CD14-positive monocyte (primary cell): Measurements from ENCODE around the gene DYNC2LI1. TPM values are rescaled to one million over a fixed set of nuclear protein-coding genes. Genes with fewer than 3 reads are reported as not detected.

Experiments used
- DNase-seq, 3 donors: peaks; one replicate each; pipeline ENCODE4 v3.0.0-alpha.2; 2011 to 2022
- H2AFZ ChIP-seq: 2 replicates; pipeline ENCODE4 v1.6.0; 2012; ENCODE audit warnings: mild to moderate bottlenecking, low read depth, low read length, inconsistent platforms; ENCODE audit not compliant: insufficient read depth, poor library complexity, severe bottlenecking
- H3K27ac ChIP-seq, 2 donors: 1 replicate in 1 of 2; 2 replicates in 1 of 2; pipeline ENCODE4 v1.5.1; 2012 to 2013; ENCODE audit warnings: low read length in 2 of 2, control low read depth in 1 of 2, inconsistent platforms in 1 of 2, low read depth in 1 of 2, mild to moderate bottlenecking in 1 of 2
- H3K27me3 ChIP-seq, 2 donors: one replicate each; pipeline versions ENCODE4 v1.6.0 to v1.6.1; 2011 to 2013; ENCODE audit warnings: low read length in 2 of 2; ENCODE audit not compliant: control insufficient read depth in 2 of 2, insufficient read depth in 2 of 2
- H3K36me3 ChIP-seq, 2 donors: replicated peaks in 1 of 2; 1 replicate in 1 of 2; 2 replicates in 1 of 2; pipeline versions ENCODE4 v1.5.1 to v1.6.1; 2012 to 2013; ENCODE audit warnings: low read length in 2 of 2, control low read depth in 1 of 2, inconsistent platforms in 1 of 2, mild to moderate bottlenecking in 1 of 2; ENCODE audit not compliant: insufficient read depth in 2 of 2, control insufficient read depth in 1 of 2
- H3K4me1 ChIP-seq, 2 donors: 1 replicate in 1 of 2; 2 replicates in 1 of 2; pipeline versions ENCODE4 v1.5.1 to v1.6.1; 2012 to 2013; ENCODE audit warnings: low read length in 2 of 2, control low read depth in 1 of 2, inconsistent platforms in 1 of 2, mild to moderate bottlenecking in 1 of 2, moderate library complexity in 1 of 2; ENCODE audit not compliant: insufficient read depth in 2 of 2, control insufficient read depth in 1 of 2
- H3K4me2 ChIP-seq: replicated peaks from 2 replicates; pipeline ENCODE3; 2012; ENCODE audit warnings: low read length, moderate library complexity, mild to moderate bottlenecking; ENCODE audit not compliant: poor library complexity, severe bottlenecking; ENCODE audit errors: extremely low read depth
- H3K4me3 ChIP-seq, 3 experiments: fragments of 200-600 bp in 1 of 3; sonication (generic) in 1 of 3; replicated peaks in 1 of 3; 1 replicate in 2 of 3; 2 replicates in 1 of 3; pipeline ENCODE4 v1.5.1; 2011 to 2013; ENCODE audit warnings: low read length in 3 of 3, mild to moderate bottlenecking in 3 of 3, control low read depth in 2 of 3, low read depth in 2 of 3, inconsistent platforms in 1 of 3, moderate library complexity in 1 of 3
- H3K79me2 ChIP-seq: 2 replicates; pipeline ENCODE4 v1.6.0; 2012; ENCODE audit warnings: mild to moderate bottlenecking, control low read depth, inconsistent platforms, low read length, moderate library complexity; ENCODE audit not compliant: insufficient read depth
- H3K9ac ChIP-seq: 2 replicates; pipeline ENCODE4 v1.6.0; 2017; ENCODE audit warnings: low read length, mild to moderate bottlenecking; ENCODE audit not compliant: insufficient read depth, poor library complexity, severe bottlenecking
- H3K9me3 ChIP-seq, 2 donors: replicated peaks in 1 of 2; 1 replicate in 1 of 2; 2 replicates in 1 of 2; pipeline versions ENCODE4 v1.5.1 to v1.6.1; 2012 to 2013; ENCODE audit warnings: low read length in 2 of 2, control low read depth in 1 of 2; ENCODE audit not compliant: control insufficient read depth in 1 of 2, insufficient read depth in 1 of 2
- H4K20me1 ChIP-seq: 2 replicates; pipeline ENCODE4 v1.6.0; 2012; ENCODE audit warnings: mild to moderate bottlenecking, low read length, control low read depth, moderate library complexity; ENCODE audit not compliant: insufficient read depth
- H3K27ac Mint-ChIP-seq, 7 donors: one replicate each; pipeline ENCODE4 v1.8.0; 2020; ENCODE audit warnings: mild to moderate bottlenecking in 7 of 7, mixed read lengths in 7 of 7, moderate library complexity in 6 of 7, inconsistent platforms in 2 of 7
- H3K27me3 Mint-ChIP-seq, 3 donors: one replicate each; pipeline ENCODE4 v1.8.0; 2021 to 2022; ENCODE audit warnings: low read depth in 3 of 3, mild to moderate bottlenecking in 3 of 3, mixed read lengths in 3 of 3, moderate library complexity in 3 of 3, inconsistent platforms in 1 of 3
- H3K36me3 Mint-ChIP-seq, 2 donors: one replicate each; pipeline ENCODE4 v1.8.0; 2020; ENCODE audit warnings: mixed read lengths in 2 of 2, inconsistent platforms in 1 of 2, mild to moderate bottlenecking in 1 of 2
- H3K4me1 Mint-ChIP-seq: one replicate; pipeline ENCODE4 v1.8.0; 2020; ENCODE audit warnings: mild to moderate bottlenecking, mixed read lengths
- H3K4me3 Mint-ChIP-seq, 2 donors: one replicate each; pipeline ENCODE4 v1.8.0; 2020; ENCODE audit warnings: mild to moderate bottlenecking in 2 of 2, mixed read lengths in 2 of 2, moderate library complexity in 1 of 2
- H3K9me3 Mint-ChIP-seq, 7 donors: one replicate each; pipeline ENCODE4 v1.8.0; 2020 to 2022; ENCODE audit warnings: mixed read lengths in 7 of 7, mild to moderate bottlenecking in 6 of 7, moderate library complexity in 6 of 7, inconsistent platforms in 2 of 7
- WGBS: methylation state at CpG from one replicate; pipeline ENCODE4 v1.1.5; 2013; ENCODE audit warnings: missing lambda C conversion rate; ENCODE audit not compliant: insufficient coverage; 5-methylcytosine and 5-hydroxymethylcytosine counted together
- intact Hi-C, 2 donors: fragments of 100-400 bp; cut with micrococcal nuclease; formaldehyde crosslinking; loops; one replicate each; pipeline versions ENCODE4 v1.15.0 to v1.15.1; 2023
- polyA plus RNA-seq, 3 donors: library from polyadenylated mRNA; depleted of rRNA in 1 of 3; unstranded in 2 of 3; stranded (reverse) in 1 of 3; fragments of 300-500 nt in 2 of 3; fragments of >200 nt in 1 of 3; fragmentation: Illumina TruSeq in 2 of 3; gene quantifications; 1 replicate in 2 of 3; 2 replicates in 1 of 3; pipeline ENCODE4 v1.2.3, GENCODE V29; 2012 to 2021
- TF ChIP-seq, protein P1 (sequence below): fragments of 200-600 bp; IDR thresholded peaks from one replicate; pipeline ENCODE4 v1.8.0; 2022; ENCODE audit warnings: antibody characterized with exemption, mild to moderate bottlenecking

Gene DYNC2LI1
- polyA plus RNA-seq, 3 donors: 2.5 to 4.4 (median 3.5) TPM

DNA sequence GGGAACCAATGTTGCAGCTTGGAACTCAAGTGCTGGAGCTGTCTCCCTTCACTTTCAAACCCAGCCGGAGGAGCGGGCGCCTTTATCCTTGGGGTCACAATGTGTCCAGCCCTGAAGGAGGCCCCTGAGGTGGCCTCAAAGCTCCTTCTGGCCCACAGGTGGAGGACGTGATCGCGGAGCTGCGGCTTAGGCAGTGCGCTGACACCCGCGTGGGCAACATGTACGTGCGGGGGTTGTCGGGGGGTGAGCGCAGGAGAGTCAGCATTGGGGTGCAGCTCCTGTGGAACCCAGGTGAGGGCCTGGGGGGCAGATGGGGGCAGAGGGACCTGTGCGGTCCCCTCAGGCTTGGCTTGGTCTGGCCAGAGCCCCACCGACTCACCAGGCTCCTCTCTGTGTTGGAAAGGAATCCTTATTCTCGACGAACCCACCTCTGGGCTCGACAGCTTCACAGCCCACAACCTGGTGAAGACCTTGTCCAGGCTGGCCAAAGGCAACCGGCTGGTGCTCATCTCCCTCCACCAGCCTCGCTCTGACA, 78.4 kb downstream of the DYNC2LI1 start:
- H3K4me3 ChIP-seq: no peak overlapping the region
- Mint-ChIP-seq H3K36me3 (no peaks in the 10 kb centered on the region), H3K9me3 (no peaks in the 10 kb centered on the region), H3K27ac (no peak overlapping the region), H3K4me3 (no peak overlapping the region), H3K4me1 (no peaks in the 10 kb centered on the region), H3K27me3 (peaks cover 7 to 24% (median 9%) of the 10 kb centered on the region in 3 donors)
- H3K79me2 ChIP-seq: no peaks in the 10 kb centered on the region
- H2AFZ ChIP-seq: no peak overlapping the region
- intact Hi-C loops: no loop called here
- no peaks in the 10 kb centered on the region for H3K9me3 ChIP-seq
- no peaks in the 10 kb centered on the region for H3K27me3 ChIP-seq
- H3K9ac ChIP-seq: no peak overlapping the region
- TF ChIP-seq, protein P1, sequence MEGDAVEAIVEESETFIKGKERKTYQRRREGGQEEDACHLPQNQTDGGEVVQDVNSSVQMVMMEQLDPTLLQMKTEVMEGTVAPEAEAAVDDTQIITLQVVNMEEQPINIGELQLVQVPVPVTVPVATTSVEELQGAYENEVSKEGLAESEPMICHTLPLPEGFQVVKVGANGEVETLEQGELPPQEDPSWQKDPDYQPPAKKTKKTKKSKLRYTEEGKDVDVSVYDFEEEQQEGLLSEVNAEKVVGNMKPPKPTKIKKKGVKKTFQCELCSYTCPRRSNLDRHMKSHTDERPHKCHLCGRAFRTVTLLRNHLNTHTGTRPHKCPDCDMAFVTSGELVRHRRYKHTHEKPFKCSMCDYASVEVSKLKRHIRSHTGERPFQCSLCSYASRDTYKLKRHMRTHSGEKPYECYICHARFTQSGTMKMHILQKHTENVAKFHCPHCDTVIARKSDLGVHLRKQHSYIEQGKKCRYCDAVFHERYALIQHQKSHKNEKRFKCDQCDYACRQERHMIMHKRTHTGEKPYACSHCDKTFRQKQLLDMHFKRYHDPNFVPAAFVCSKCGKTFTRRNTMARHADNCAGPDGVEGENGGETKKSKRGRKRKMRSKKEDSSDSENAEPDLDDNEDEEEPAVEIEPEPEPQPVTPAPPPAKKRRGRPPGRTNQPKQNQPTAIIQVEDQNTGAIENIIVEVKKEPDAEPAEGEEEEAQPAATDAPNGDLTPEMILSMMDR: no peak
- no peak overlapping the region for H3K4me2 ChIP-seq
- no peaks in the 10 kb centered on the region for H3K36me3 ChIP-seq
- no peaks in the 10 kb centered on the region for H4K20me1 ChIP-seq
- no peak for DNase-seq
- H3K27ac ChIP-seq: no peak overlapping the region
- H3K4me1 ChIP-seq: no peaks in the 10 kb centered on the region
- WGBS: 97% methylated on average over 21 of the region's 21 CpGs

DNA sequence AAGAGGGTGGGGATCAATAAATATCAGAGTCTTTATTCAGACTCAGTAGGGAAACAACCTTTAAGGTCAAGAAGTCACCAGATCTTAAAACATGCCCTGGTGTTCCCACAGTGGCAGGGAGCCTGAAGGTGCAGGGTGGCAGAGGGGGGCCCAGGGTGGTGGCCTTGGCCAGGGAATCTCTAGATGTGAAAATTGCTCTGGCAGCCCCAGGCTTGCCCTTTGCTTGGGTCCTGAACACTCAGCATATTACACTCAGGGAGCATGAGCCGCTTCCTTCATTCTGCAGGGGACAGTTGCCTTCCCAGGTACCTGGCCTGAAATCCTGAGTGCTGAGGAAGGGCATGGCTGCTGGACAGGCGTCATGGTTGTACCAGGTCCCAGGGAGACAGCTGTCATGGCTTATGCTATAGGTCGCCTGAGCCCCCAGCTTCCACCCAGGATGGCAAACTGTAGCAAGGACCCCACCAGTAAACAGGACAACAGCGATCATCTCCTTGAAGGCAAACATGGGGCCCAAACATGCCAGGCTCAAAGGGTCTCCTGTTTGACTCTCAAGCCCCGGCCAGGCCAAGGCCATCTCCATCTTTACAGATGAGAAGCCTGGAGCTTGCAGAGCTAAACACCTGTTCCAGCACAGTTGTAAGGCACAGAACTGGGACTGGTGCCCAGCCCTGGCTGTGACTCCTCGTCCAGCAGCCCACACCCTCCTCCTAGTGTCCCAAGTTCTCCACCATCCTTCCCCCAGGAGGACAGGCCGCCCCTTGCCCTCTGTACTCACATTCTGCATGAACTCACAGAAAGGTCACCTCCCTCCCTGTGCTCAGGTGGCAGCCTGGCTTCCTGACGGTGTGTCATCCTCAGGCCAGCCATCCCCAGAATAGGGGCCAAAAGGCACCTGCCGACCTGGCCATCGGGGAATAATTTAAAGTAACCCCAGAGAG, 79.6 kb downstream of the DYNC2LI1 start:
- Histone ChIP-seq H3K27me3 (no peaks in the 10 kb centered on the region), H3K79me2 (no peaks in the 10 kb centered on the region), H3K4me2 (no peak overlapping the region), H3K27ac (no peak overlapping the region), H3K4me3 (no peak overlapping the region), H3K4me1 (no peaks in the 10 kb centered on the region), H4K20me1 (no peaks in the 10 kb centered on the region), H3K9ac (no peak overlapping the region), H2AFZ (no peak overlapping the region), H3K9me3 (no peaks in the 10 kb centered on the region), H3K36me3 (no peaks in the 10 kb centered on the region)
- no peak overlapping the region for H3K4me3 Mint-ChIP-seq
- H3K36me3 Mint-ChIP-seq: no peaks in the 10 kb centered on the region
- TF ChIP-seq, protein P1: no peak
- no peaks in the 10 kb centered on the region for H3K4me1 Mint-ChIP-seq
- intact Hi-C loops: no loop called here
- WGBS: 91% methylated on average over 8 of the region's 10 CpGs
- no peak overlapping the region for H3K27ac Mint-ChIP-seq
- H3K9me3 Mint-ChIP-seq: peaks cover 0 to 5% (median 0%) of the 10 kb centered on the region in 7 donors
- peaks cover 5 to 25% (median 6%) of the 10 kb centered on the region in 3 donors for H3K27me3 Mint-ChIP-seq
- no peak for DNase-seq
